SK-N-SH (cell line): ENCODE data around the gene DOCK4. TPM values are rescaled to one million over a fixed set of nuclear protein-coding genes. Genes with fewer than 3 reads are reported as not detected.

ENCODE experiments used
- CTCF ChIA-PET: fragments of 300-600, 350-600 bp; formaldehyde crosslinking; extraction: SDS; loops from one replicate; lab custom pipeline; 2021; lab: Yijun Ruan, JAX
- POLR2A ChIA-PET: fragments of 350-600 bp; sonication (Branson Sonifier 250); formaldehyde crosslinking; extraction: SDS; loops from one replicate; lab custom pipeline; 2020; ENCODE audit warnings: antibody characterized with exemption, inconsistent platforms; lab: Yijun Ruan, JAX
- DNase-seq: peaks from one replicate; pipeline ENCODE4 v3.0.0; 2012
- H2AFZ ChIP-seq: fragments of 200-600 bp; sonication (generic); 2 replicates; pipeline ENCODE4 v1.8.1; 2016; ENCODE audit warnings: antibody characterized with exemption, mild to moderate bottlenecking, low read depth
- H3F3A ChIP-seq: fragments of 200-600 bp; sonication (generic); replicated peaks from 2 replicates; pipeline ENCODE3; 2016; ENCODE audit warnings: antibody characterized with exemption, mild to moderate bottlenecking; ENCODE audit not compliant: insufficient read depth
- H3K27ac ChIP-seq, 2 experiments: fragments of 200-500 bp in 1 of 2; fragments of 200-600 bp in 1 of 2; sonication (Bioruptor generic) in 1 of 2; sonication (generic), shearing (Covaris generic) in 1 of 2; 2 replicates each; pipeline versions ENCODE4 v1.5.1 to v1.6.1; 2014 to 2016; ENCODE audit warnings: low read depth in 2 of 2, inconsistent platforms in 1 of 2, low read length in 1 of 2, mild to moderate bottlenecking in 1 of 2, mixed read lengths in 1 of 2
- H3K27me3 ChIP-seq: fragments of 200-600 bp; sonication (generic), shearing (Covaris generic); 2 replicates; pipeline ENCODE4 v1.6.1; 2016; ENCODE audit warnings: mixed run types; ENCODE audit not compliant: insufficient read depth
- H3K36me3 ChIP-seq, 2 experiments: fragments of 200-500 bp in 1 of 2; fragments of 200-600 bp in 1 of 2; sonication (Bioruptor generic) in 1 of 2; sonication (generic) in 1 of 2; replicated peaks in 1 of 2; 2 replicates each; pipeline versions ENCODE3 to v1.5.1; 2014 to 2016; ENCODE audit warnings: low read length in 1 of 2, mild to moderate bottlenecking in 1 of 2; ENCODE audit not compliant: insufficient read depth in 2 of 2, control insufficient read depth in 1 of 2
- H3K4me1 ChIP-seq, 2 experiments: fragments of 200-500 bp in 1 of 2; fragments of 200-600 bp in 1 of 2; sonication (Bioruptor generic) in 1 of 2; sonication (generic), shearing (Covaris generic) in 1 of 2; 2 replicates each; pipeline versions ENCODE4 v1.5.1 to v1.6.1; 2014 to 2016; ENCODE audit warnings: low read depth in 1 of 2, low read length in 1 of 2, mixed run types in 1 of 2; ENCODE audit not compliant: insufficient read depth in 2 of 2, control insufficient read depth in 1 of 2
- H3K4me2 ChIP-seq: fragments of 200-600 bp; sonication (generic), shearing (Covaris generic); 2 replicates; pipeline ENCODE4 v1.6.1; 2017; ENCODE audit warnings: mixed run types
- H3K4me3 ChIP-seq, 2 experiments: fragments of 200-500 bp in 1 of 2; fragments of 200-600 bp in 1 of 2; sonication (Bioruptor generic) in 1 of 2; sonication (generic), shearing (Covaris generic) in 1 of 2; 2 replicates each; pipeline versions ENCODE4 v1.5.1 to v1.8.1; 2014 to 2016; ENCODE audit warnings: low read depth in 2 of 2, inconsistent platforms in 1 of 2, low read length in 1 of 2, mild to moderate bottlenecking in 1 of 2, mixed read lengths in 1 of 2, moderate library complexity in 1 of 2
- H3K79me2 ChIP-seq: fragments of 200-600 bp; sonication (generic); 2 replicates; pipeline ENCODE4 v1.8.1; 2017; ENCODE audit warnings: mild to moderate bottlenecking; ENCODE audit not compliant: insufficient read depth
- H3K9ac ChIP-seq: fragments of 200-600 bp; sonication (generic); 2 replicates; pipeline ENCODE4 v1.6.1; 2017; ENCODE audit warnings: mixed run types
- H3K9me2 ChIP-seq: fragments of 200-600 bp; sonication (generic); 2 replicates; pipeline ENCODE4 v1.6.1; 2017; ENCODE audit warnings: mixed run types
- H3K9me3 ChIP-seq: fragments of 200-600 bp; sonication (generic); 2 replicates; pipeline ENCODE4 v1.6.1; 2017; ENCODE audit warnings: mixed run types, mild to moderate bottlenecking, moderate library complexity
- H4K20me1 ChIP-seq: fragments of 200-600 bp; sonication (generic); 2 replicates; pipeline ENCODE4 v1.6.1; 2017; ENCODE audit warnings: mild to moderate bottlenecking, mixed run types; ENCODE audit not compliant: insufficient read depth
- ELF1 ChIP-seq: IDR thresholded peaks from 2 replicates; pipeline ENCODE4 v1.4.0; 2012
- EZH2phosphoT487 ChIP-seq: fragments of 200-600 bp; sonication (generic); IDR thresholded peaks from 2 replicates; pipeline ENCODE4 v1.6.1; 2017; ENCODE audit warnings: low read depth, mixed run types, mild to moderate bottlenecking, antibody characterized with exemption, moderate library complexity, borderline replicate concordance
- FOSL2 ChIP-seq: IDR thresholded peaks from 2 replicates; pipeline ENCODE4 v1.4.0; 2012; ENCODE audit warnings: low read depth, mild to moderate bottlenecking, moderate library complexity, borderline replicate concordance
- FOXM1 ChIP-seq: IDR thresholded peaks from 2 replicates; pipeline ENCODE4 v1.4.0; 2012; ENCODE audit warnings: low read depth, mild to moderate bottlenecking
- GATA2 ChIP-seq: sonication (generic); formaldehyde crosslinking; IDR thresholded peaks from 2 replicates; pipeline ENCODE4 v1.5.0; 2020; ENCODE audit warnings: mild to moderate bottlenecking, missing genetic modification reagents
- MXI1 ChIP-seq: IDR thresholded peaks from 2 replicates; pipeline ENCODE4 v1.6.1; 2012; ENCODE audit warnings: mild to moderate bottlenecking, low read depth, low read length, improper control_type of control experiment
- NFIC ChIP-seq: IDR thresholded peaks from 2 replicates; pipeline ENCODE4 v1.4.0; 2012; ENCODE audit warnings: borderline replicate concordance
- NRF1 ChIP-seq: IDR thresholded peaks from 2 replicates; pipeline ENCODE4 v1.6.1; 2012; ENCODE audit warnings: low read depth, mild to moderate bottlenecking, low read length
- RAD21 ChIP-seq: IDR thresholded peaks from 2 replicates; pipeline ENCODE4 v1.6.1; 2012; ENCODE audit warnings: mild to moderate bottlenecking, low read length
- RXRA ChIP-seq: IDR thresholded peaks from 2 replicates; pipeline ENCODE4 v1.4.0; 2012; ENCODE audit warnings: low read depth, mild to moderate bottlenecking, borderline replicate concordance
- SIN3A ChIP-seq: IDR thresholded peaks from 2 replicates; pipeline ENCODE4 v1.6.1; 2012; ENCODE audit warnings: low read depth, mild to moderate bottlenecking, low read length, moderate library complexity, borderline replicate concordance
- SMC3 ChIP-seq: IDR thresholded peaks from 2 replicates; pipeline ENCODE4 v1.6.1; 2012; ENCODE audit warnings: low read depth, low read length, improper control_type of control experiment
- TAF1 ChIP-seq: IDR thresholded peaks from 2 replicates; pipeline ENCODE4 v1.6.1; 2012; ENCODE audit warnings: low read depth, mild to moderate bottlenecking, low read length, moderate library complexity, borderline replicate concordance
- YY1 ChIP-seq: IDR thresholded peaks from 2 replicates; pipeline ENCODE4 v1.4.0; 2012; ENCODE audit warnings: low read depth, mild to moderate bottlenecking
- WGBS: methylation state at CpG from one replicate; pipeline ENCODE4 v1.1.6; 2017; ENCODE audit warnings: low lambda C conversion rate; 5-methylcytosine and 5-hydroxymethylcytosine counted together
- polyA plus RNA-seq, 3 experiments: library from polyadenylated mRNA; depleted of rRNA; stranded (reverse); fragments of >200 nt; gene quantifications; 2 replicates each; pipeline ENCODE4 v1.2.3, GENCODE V29; 2012
- TF ChIP-seq, protein P1 (sequence below): IDR thresholded peaks from 2 replicates; pipeline ENCODE4; 2012
- TF ChIP-seq, protein P2 (sequence below): fragments of 200-600 bp; sonication (generic); IDR thresholded peaks from 2 replicates; pipeline ENCODE4 v1.6.1; 2017; ENCODE audit warnings: antibody characterized with exemption, mild to moderate bottlenecking, moderate library complexity
- TF ChIP-seq, protein P3 (sequence below): IDR thresholded peaks from 2 replicates; pipeline ENCODE4 v1.4.0; 2012; ENCODE audit warnings: low read depth, borderline replicate concordance
- TF ChIP-seq, protein P4 (sequence below): fragments of 150-350 bp; IDR thresholded peaks from 2 replicates; pipeline ENCODE4 v1.6.1; 2017; ENCODE audit warnings: antibody characterized with exemption, low read length, low read depth, borderline replicate concordance
- TF ChIP-seq, protein P5 (sequence below): IDR thresholded peaks from 2 replicates; pipeline ENCODE4 v1.4.0; 2012; ENCODE audit warnings: low read depth, borderline replicate concordance

The DOCK4 gene
- polyA plus RNA-seq, 1 of the 3 experiments (the other 2 are of a cell fraction), result 8.5 TPM

DNA sequence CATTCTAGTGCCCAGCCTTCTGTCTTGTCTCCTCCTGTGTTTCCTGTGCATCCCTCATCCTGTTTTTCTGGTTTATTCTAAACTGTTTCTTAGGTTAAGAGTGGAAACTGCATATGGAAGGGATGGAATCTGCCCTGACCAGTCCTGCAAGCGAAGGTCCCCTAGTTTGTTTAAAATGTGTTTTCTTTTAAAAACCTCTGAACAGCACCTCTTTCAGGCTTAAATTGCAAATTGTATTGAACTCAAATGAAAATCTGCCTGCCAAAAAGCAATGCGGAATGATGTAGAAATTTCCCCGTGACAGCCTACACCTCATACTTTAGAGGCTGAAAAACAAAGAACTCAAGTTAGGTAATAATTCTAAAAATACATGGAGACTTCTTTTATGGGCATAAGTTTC lies 421.1 kb downstream of the DOCK4 start:
- H2AFZ ChIP-seq, result no peak overlapping the region
- H3K9me2 ChIP-seq, result no peaks in the 10 kb centered on the region
- TF ChIP-seq ELF1 (no peak), RXRA (no peak), FOSL2 (no peak)
- TF ChIP-seq, protein P1, sequence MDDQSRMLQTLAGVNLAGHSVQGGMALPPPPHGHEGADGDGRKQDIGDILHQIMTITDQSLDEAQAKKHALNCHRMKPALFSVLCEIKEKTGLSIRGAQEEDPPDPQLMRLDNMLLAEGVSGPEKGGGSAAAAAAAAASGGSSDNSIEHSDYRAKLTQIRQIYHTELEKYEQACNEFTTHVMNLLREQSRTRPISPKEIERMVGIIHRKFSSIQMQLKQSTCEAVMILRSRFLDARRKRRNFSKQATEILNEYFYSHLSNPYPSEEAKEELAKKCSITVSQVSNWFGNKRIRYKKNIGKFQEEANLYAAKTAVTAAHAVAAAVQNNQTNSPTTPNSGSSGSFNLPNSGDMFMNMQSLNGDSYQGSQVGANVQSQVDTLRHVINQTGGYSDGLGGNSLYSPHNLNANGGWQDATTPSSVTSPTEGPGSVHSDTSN, result no peak
- TF ChIP-seq, all 33 proteins: peak for 0
- H3K4me1 ChIP-seq, result peaks cover 5 to 16% of the 10 kb centered on the region in 2 experiments; a peak in 2 of 4 replicates
- no peak overlapping the region for H3K27ac ChIP-seq
- WGBS, result 94% methylated on average over 3 of the region's 3 CpGs
- ChIA-PET CTCF (interaction anchor here (1.0 to 1.3 kb wide), 3 partner anchors 13 to 70 kb away, joined by 3 to 6 read pairs (median 3); no protein-coding TSS in a partner anchor), POLR2A (no interaction called here)
- no peaks in the 10 kb centered on the region for H3K79me2 ChIP-seq
- DNase-seq, result no peak
- H3K4me3 ChIP-seq, result no peak overlapping the region
- H3F3A ChIP-seq, result peaks cover 4% of the 10 kb centered on the region
- no peak overlapping the region for H3K4me2 ChIP-seq
- no peaks in the 10 kb centered on the region for H3K9me3 ChIP-seq
- no peak overlapping the region for H3K9ac ChIP-seq
- peaks cover 0 to 27% of the 10 kb centered on the region in 2 experiments for H3K36me3 ChIP-seq
- H4K20me1 ChIP-seq, result no peaks in the 10 kb centered on the region
- no peaks in the 10 kb centered on the region for H3K27me3 ChIP-seq

DNA sequence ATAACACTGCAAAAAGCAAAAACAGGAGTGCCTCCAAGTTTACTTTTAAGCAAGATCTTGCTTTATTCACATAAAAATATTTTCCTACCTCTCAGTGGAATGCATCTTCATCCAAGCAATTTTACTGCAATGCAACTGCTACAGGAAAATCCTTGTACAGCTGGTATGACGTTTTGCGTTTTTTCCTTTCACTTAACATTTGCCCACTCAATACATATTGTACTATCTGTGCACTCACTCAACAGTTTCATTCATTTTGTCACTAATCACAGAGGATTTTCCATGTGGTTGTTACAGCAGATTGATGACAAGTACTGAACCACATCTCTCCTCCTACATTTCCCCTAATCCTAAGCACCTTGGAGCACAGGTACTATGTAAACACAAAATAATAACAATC lies 421.9 kb downstream of the DOCK4 start:
- no peak for DNase-seq

More for the DNA sequence above, 421.9 kb downstream of the DOCK4 start:
- H3K9me2 ChIP-seq, result no peaks in the 10 kb centered on the region
- no peak overlapping the region for H3K4me2 ChIP-seq
- no peak overlapping the region for H2AFZ ChIP-seq
- H3K9me3 ChIP-seq, result no peaks in the 10 kb centered on the region
- no peaks in the 10 kb centered on the region for H4K20me1 ChIP-seq
- H3F3A ChIP-seq, result peaks cover 4% of the 10 kb centered on the region
- POLR2A ChIA-PET, result no interaction called here
- CTCF ChIA-PET, result interaction anchor here (0.6 kb wide), 1 partner anchor 49 kb away, joined by 3 read pairs; no protein-coding TSS in a partner anchor
- TF ChIP-seq, protein P2, sequence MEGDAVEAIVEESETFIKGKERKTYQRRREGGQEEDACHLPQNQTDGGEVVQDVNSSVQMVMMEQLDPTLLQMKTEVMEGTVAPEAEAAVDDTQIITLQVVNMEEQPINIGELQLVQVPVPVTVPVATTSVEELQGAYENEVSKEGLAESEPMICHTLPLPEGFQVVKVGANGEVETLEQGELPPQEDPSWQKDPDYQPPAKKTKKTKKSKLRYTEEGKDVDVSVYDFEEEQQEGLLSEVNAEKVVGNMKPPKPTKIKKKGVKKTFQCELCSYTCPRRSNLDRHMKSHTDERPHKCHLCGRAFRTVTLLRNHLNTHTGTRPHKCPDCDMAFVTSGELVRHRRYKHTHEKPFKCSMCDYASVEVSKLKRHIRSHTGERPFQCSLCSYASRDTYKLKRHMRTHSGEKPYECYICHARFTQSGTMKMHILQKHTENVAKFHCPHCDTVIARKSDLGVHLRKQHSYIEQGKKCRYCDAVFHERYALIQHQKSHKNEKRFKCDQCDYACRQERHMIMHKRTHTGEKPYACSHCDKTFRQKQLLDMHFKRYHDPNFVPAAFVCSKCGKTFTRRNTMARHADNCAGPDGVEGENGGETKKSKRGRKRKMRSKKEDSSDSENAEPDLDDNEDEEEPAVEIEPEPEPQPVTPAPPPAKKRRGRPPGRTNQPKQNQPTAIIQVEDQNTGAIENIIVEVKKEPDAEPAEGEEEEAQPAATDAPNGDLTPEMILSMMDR, result no peak
- no peak for TF ChIP-seq NRF1
- TF ChIP-seq YY1, result no peak
- TF ChIP-seq NFIC, result no peak
- TF ChIP-seq FOXM1, result no peak
- TF ChIP-seq ELF1, result no peak
- TF ChIP-seq, protein P3, sequence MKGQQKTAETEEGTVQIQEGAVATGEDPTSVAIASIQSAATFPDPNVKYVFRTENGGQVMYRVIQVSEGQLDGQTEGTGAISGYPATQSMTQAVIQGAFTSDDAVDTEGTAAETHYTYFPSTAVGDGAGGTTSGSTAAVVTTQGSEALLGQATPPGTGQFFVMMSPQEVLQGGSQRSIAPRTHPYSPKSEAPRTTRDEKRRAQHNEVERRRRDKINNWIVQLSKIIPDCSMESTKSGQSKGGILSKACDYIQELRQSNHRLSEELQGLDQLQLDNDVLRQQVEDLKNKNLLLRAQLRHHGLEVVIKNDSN, result no peak
- no peak for TF ChIP-seq MXI1
- TF ChIP-seq GATA2 (CRISPR knock-in tag), result no peak
- TF ChIP-seq TAF1, result no peak
- no peak for TF ChIP-seq SIN3A
- TF ChIP-seq, protein P1, result no peak
- TF ChIP-seq, protein P4, sequence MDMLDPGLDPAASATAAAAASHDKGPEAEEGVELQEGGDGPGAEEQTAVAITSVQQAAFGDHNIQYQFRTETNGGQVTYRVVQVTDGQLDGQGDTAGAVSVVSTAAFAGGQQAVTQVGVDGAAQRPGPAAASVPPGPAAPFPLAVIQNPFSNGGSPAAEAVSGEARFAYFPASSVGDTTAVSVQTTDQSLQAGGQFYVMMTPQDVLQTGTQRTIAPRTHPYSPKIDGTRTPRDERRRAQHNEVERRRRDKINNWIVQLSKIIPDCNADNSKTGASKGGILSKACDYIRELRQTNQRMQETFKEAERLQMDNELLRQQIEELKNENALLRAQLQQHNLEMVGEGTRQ, result no peak
- TF ChIP-seq, protein P5, sequence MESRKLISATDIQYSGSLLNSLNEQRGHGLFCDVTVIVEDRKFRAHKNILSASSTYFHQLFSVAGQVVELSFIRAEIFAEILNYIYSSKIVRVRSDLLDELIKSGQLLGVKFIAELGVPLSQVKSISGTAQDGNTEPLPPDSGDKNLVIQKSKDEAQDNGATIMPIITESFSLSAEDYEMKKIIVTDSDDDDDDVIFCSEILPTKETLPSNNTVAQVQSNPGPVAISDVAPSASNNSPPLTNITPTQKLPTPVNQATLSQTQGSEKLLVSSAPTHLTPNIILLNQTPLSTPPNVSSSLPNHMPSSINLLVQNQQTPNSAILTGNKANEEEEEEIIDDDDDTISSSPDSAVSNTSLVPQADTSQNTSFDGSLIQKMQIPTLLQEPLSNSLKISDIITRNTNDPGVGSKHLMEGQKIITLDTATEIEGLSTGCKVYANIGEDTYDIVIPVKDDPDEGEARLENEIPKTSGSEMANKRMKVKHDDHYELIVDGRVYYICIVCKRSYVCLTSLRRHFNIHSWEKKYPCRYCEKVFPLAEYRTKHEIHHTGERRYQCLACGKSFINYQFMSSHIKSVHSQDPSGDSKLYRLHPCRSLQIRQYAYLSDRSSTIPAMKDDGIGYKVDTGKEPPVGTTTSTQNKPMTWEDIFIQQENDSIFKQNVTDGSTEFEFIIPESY, result no peak
- no peak for TF ChIP-seq RAD21
- TF ChIP-seq EZH2phosphoT487, result no peak
- TF ChIP-seq SMC3, result no peak
- no peaks in the 10 kb centered on the region for H3K79me2 ChIP-seq
- H3K27ac ChIP-seq, result no peak overlapping the region
- 94% methylated on average over 2 of the region's 2 CpGs for WGBS
- H3K36me3 ChIP-seq, result peaks cover 0 to 25% of the 10 kb centered on the region in 2 experiments
- no peak overlapping the region for H3K4me3 ChIP-seq
- peaks cover 0 to 16% of the 10 kb centered on the region in 2 experiments; a peak in 2 of 4 replicates for H3K4me1 ChIP-seq
- no peaks in the 10 kb centered on the region for H3K27me3 ChIP-seq
- no peak overlapping the region for H3K9ac ChIP-seq
